CD4-positive, alpha-beta memory T cell (primary cell): ENCODE results near the gene FAM76A. TPM values are rescaled to one million over a fixed set of nuclear protein-coding genes. Genes with fewer than 3 reads are reported as not detected.

Source experiments
- CTCF ChIA-PET: fragments of 350-600 bp; sonication (Branson Sonifier 250); formaldehyde crosslinking; loops from one replicate; lab custom pipeline; 2021; ENCODE audit warnings: inconsistent platforms; ENCODE audit not compliant: partially characterized antibody; lab: Charles Lee
- POLR2A ChIA-PET: fragments of 350-600 bp; sonication (Branson Sonifier 250); formaldehyde crosslinking; loops from one replicate; lab custom pipeline; 2021; ENCODE audit not compliant: partially characterized antibody; lab: Charles Lee
- DNase-seq, 5 donors: peaks; one replicate each; pipeline versions ENCODE4 v3.0.0 to v3.0.0-alpha.2; 2020 to 2022; ENCODE audit warnings: mixed read lengths in 1 of 5
- H3K27ac ChIP-seq: one replicate; pipeline ENCODE4 v1.7.0; 2013; ENCODE audit warnings: low read depth, low read length
- H3K27me3 ChIP-seq: 2 replicates; pipeline ENCODE4 v1.7.0; 2013; ENCODE audit warnings: mild to moderate bottlenecking, low read length, moderate library complexity; ENCODE audit not compliant: insufficient read depth
- H3K36me3 ChIP-seq: 2 replicates; pipeline ENCODE4 v1.7.0; 2013; ENCODE audit warnings: mild to moderate bottlenecking, low read length, moderate library complexity; ENCODE audit not compliant: insufficient read depth
- H3K4me1 ChIP-seq: 2 replicates; pipeline ENCODE4 v1.7.0; 2013; ENCODE audit warnings: mild to moderate bottlenecking, low read length, moderate library complexity; ENCODE audit not compliant: insufficient read depth
- H3K4me3 ChIP-seq, 2 donors: one replicate each; pipeline ENCODE4 v1.7.0; 2013; ENCODE audit warnings: low read length in 2 of 2, mild to moderate bottlenecking in 1 of 2
- H3K9me3 ChIP-seq, 2 donors: one replicate each; pipeline ENCODE4 v1.7.0; 2013; ENCODE audit warnings: low read length in 2 of 2, control low read depth in 1 of 2; ENCODE audit not compliant: control insufficient read depth in 1 of 2
- H3K27ac Mint-ChIP-seq, 7 donors: one replicate each; pipeline ENCODE4 v1.8.0; 2020 to 2021; ENCODE audit warnings: mixed read lengths in 7 of 7, mild to moderate bottlenecking in 6 of 7, inconsistent platforms in 3 of 7, moderate library complexity in 3 of 7
- H3K27me3 Mint-ChIP-seq, 2 donors: one replicate each; pipeline ENCODE4 v1.8.0; 2020 to 2021; ENCODE audit warnings: mixed read lengths in 2 of 2
- H3K36me3 Mint-ChIP-seq, 2 donors: one replicate each; pipeline ENCODE4 v1.8.0; 2020 to 2021; ENCODE audit warnings: mixed read lengths in 2 of 2, inconsistent platforms in 1 of 2, mild to moderate bottlenecking in 1 of 2
- H3K4me1 Mint-ChIP-seq, 4 donors: one replicate each; pipeline ENCODE4 v1.8.0; 2020 to 2021; ENCODE audit warnings: mixed read lengths in 4 of 4, mild to moderate bottlenecking in 1 of 4
- H3K4me3 Mint-ChIP-seq, 8 donors: one replicate each; pipeline ENCODE4 v1.8.0; 2020 to 2021; ENCODE audit warnings: mixed read lengths in 8 of 8, mild to moderate bottlenecking in 7 of 8, moderate library complexity in 6 of 8, inconsistent platforms in 3 of 8
- H3K9me3 Mint-ChIP-seq, 8 donors: one replicate each; pipeline ENCODE4 v1.8.0; 2020 to 2021; ENCODE audit warnings: mixed read lengths in 8 of 8, mild to moderate bottlenecking in 5 of 8, inconsistent platforms in 3 of 8, moderate library complexity in 1 of 8
- intact Hi-C: fragments of 100-400 bp; cut with micrococcal nuclease; formaldehyde crosslinking; loops from one replicate; pipeline ENCODE4 v1.15.1; 2023
- polyA plus RNA-seq, 2 donors: library from polyadenylated mRNA; unstranded; fragments of 300-500 nt; fragmentation: Illumina TruSeq; gene quantifications; one replicate each; pipeline ENCODE4 v1.2.3, GENCODE V29; 2021
- total RNA-seq, 2 experiments: library from RNA; stranded (reverse); gene quantifications; one replicate each; pipeline ENCODE4 v1.2.3, GENCODE V29; 2021

The FAM76A gene
- total and polyA plus RNA-seq, 4 experiments from 2014 or later, result 3.1 to 26.0 (median 16.6) TPM

DNA sequence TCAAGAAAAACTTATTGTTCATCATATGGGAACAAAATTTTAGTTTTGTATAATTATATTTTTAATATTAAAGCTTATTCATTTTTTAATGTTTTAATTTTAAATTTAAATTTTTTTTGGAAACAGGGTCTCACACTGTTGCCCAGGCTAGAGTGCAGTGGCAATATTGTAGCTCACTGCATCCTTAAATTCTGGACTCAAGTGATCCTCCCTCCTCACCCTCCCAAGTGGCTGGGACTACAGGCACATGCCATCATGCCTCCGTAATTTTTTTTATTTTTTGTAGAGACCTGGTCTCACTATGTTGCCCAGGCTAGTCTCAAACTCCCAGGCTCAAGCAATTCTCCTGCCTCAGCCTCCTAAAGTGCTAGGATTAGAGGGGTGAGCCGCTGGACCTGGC, 20.2 kb upstream of the FAM76A start:
- H3K4me1 ChIP-seq, result no peaks in the 10 kb centered on the region
- peaks cover 0 to 1% of the 10 kb centered on the region in 2 donors for H3K36me3 Mint-ChIP-seq
- DNase-seq, result no peak
- H3K9me3 Mint-ChIP-seq, result peaks cover 0 to 23% (median 16%) of the 10 kb centered on the region in 8 donors
- CTCF ChIA-PET, result no interaction called here
- no peaks in the 10 kb centered on the region for H3K27me3 ChIP-seq
- H3K4me1 Mint-ChIP-seq, result no peaks in the 10 kb centered on the region
- H3K36me3 ChIP-seq, result no peaks in the 10 kb centered on the region
- POLR2A ChIA-PET, result no interaction called here
- H3K4me3 ChIP-seq, result no peak overlapping the region
- no peak overlapping the region for H3K27ac ChIP-seq
- peaks cover 2 to 4% of the 10 kb centered on the region in 2 donors for H3K27me3 Mint-ChIP-seq
- no peaks in the 10 kb centered on the region for H3K9me3 ChIP-seq
- no peak overlapping the region for H3K4me3 Mint-ChIP-seq
- intact Hi-C loops, result no loop called here
- H3K27ac Mint-ChIP-seq, result no peak overlapping the region

DNA sequence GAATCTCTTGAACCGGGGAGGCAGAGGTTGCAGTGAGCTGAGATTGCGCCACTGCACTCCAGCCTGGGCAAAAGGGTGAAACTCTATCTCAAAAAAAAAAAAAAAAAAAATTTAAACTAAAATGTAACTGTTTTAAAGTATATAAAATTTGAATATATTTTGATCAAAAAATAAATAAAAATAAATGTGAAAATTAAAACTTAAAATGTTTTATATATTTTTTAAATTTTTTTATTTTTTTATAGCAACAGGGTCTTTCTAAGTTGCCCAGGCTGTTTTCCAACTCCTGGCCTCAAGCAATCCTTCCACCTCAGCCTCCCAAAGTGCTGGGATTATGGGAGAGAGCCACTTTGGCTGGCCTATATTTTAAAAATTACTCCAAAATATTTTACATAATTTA, 15.2 kb upstream of the FAM76A start:
- Mint-ChIP-seq H3K36me3 (no peaks in the 10 kb centered on the region), H3K9me3 (peaks cover 0 to 6% (median 0%) of the 10 kb centered on the region in 8 donors), H3K4me1 (no peaks in the 10 kb centered on the region), H3K27me3 (peaks cover 5% of the 10 kb centered on the region in 2 donors), H3K27ac (no peak overlapping the region), H3K4me3 (no peak overlapping the region)
- H3K27me3 ChIP-seq, result no peaks in the 10 kb centered on the region
- H3K27ac ChIP-seq, result no peak overlapping the region
- DNase-seq, result no peak
- no peaks in the 10 kb centered on the region for H3K4me1 ChIP-seq
- H3K9me3 ChIP-seq, result no peaks in the 10 kb centered on the region
- H3K4me3 ChIP-seq, result no peak overlapping the region
- ChIA-PET POLR2A (no interaction called here), CTCF (interaction anchor here (1.2 to 1.3 kb wide), 2 partner anchors 41 kb away, joined by 4 read pairs; no protein-coding TSS in a partner anchor)
- H3K36me3 ChIP-seq, result no peaks in the 10 kb centered on the region
- intact Hi-C loops, result no loop called here

DNA sequence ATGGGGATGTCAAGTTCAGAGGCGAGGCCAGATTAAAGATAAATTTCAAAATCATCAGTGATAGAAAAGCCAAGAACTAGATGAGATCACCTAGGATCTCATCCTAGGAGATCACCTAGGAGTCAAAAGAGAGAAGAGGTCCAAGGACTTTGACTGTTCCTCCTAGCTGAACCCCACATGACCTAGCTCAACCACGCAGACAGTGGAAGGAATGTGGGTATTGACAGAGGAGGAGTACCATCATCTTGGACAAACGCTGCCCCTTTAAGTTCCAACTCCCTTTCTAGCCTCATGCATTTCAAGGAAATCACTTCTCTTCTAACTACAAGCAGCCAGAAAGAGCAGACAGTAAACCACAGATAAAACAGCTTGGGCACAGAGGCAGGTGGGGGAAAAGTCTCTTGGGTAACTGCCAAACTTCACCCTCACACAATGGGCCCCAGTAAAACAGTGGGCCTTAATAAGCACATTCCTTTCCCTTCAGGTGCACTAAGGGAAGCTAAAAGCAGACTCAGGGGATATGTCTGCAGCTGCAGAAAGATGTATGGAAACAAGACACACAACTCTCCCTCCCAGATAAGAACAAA, 12.5 kb upstream of the FAM76A start:
- Histone ChIP-seq H3K27me3 (no peaks in the 10 kb centered on the region), H3K36me3 (no peaks in the 10 kb centered on the region), H3K27ac (no peak overlapping the region), H3K4me1 (no peaks in the 10 kb centered on the region), H3K4me3 (no peak overlapping the region), H3K9me3 (peaks cover 0 to 3% of the 10 kb centered on the region in 2 donors)
- intact Hi-C loops, result no loop called here
- Mint-ChIP-seq H3K27me3 (peaks cover 19% of the 10 kb centered on the region in 2 donors), H3K27ac (no peak overlapping the region), H3K36me3 (peaks cover 0 to 4% of the 10 kb centered on the region in 2 donors), H3K9me3 (peaks cover 0 to 17% (median 11%) of the 10 kb centered on the region in 8 donors), H3K4me1 (no peaks in the 10 kb centered on the region), H3K4me3 (no peak overlapping the region)
- ChIA-PET CTCF (no interaction called here), POLR2A (no interaction called here)
- no peak for DNase-seq

DNA sequence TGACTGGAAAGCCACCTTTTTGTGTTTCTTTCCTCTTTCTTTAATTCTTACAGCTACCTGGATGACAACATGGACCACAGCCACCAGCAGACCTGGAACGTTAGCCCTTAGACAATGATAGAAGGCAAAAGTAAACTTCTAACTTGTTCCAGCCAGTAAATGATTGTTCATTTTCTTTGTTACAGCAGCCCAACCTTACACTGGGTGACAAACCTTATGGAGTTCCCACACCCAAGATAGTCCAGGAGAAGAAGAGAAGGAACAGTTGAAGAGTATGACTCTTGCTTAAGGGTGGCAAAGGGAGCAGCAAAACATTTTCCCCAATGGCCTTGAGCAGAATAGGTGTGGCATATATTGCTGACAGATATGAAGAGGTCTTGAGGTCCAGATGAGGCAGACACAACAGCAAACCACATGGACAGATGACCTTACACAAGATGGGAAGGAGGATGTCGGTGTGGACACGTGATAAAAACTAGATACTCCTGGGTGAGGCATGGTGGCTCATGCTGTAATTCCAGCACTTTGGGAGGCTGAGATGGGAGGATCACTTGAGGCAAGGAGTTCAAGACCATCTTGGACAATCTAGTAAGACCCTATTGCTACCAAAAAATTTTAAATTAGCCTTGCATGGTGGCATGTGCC, 11.8 kb upstream of the FAM76A start:
- POLR2A ChIA-PET, result no interaction called here

DNA sequence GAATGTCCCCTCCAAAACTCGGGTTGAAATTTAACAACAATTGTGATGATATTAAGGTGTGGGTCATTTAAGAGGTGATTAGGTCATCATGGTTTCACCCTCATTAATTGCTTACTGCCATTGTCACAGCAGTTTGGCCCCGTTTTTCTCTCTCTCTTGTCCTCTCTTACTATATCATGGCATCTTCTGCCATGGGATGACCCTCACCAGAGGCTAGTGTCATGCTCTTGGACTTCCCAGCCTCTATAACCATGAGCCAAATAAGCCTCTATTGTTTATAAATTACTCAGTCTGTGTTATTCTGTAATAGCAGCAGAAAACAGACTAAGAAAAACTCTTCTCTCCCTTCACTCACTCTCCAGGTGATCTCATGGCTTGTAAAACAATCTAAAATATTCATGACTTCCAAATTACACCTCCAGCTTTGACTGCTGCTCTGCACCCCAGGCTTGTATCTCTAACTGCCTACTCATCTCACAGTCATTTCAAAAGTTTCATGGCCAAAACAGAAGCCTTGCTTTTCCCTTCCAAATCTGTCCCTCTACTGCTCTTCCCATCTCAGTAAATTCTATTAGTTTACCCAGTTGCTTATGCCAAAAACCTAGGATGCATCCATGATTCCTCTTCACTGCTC, 9.4 kb upstream of the FAM76A start:
- Histone ChIP-seq H3K36me3 (no peaks in the 10 kb centered on the region), H3K27me3 (no peaks in the 10 kb centered on the region), H3K4me1 (no peaks in the 10 kb centered on the region), H3K27ac (no peak overlapping the region), H3K4me3 (no peak overlapping the region), H3K9me3 (peaks cover 0 to 3% of the 10 kb centered on the region in 2 donors)
- no peak overlapping the region for H3K4me3 Mint-ChIP-seq
- ChIA-PET CTCF (interaction anchor here (1.1 kb wide), 1 partner anchor 44 kb away, joined by 3 read pairs; the partner anchor contains the start of gene IFI6), POLR2A (interaction anchor here (1.0 kb wide), 1 partner anchor 9 kb away, joined by 3 read pairs; the partner anchor contains the start of gene FAM76A)
- peaks cover 0 to 17% (median 10%) of the 10 kb centered on the region in 8 donors for H3K9me3 Mint-ChIP-seq
- no peak for DNase-seq
- H3K27ac Mint-ChIP-seq, result peak overlapping the region in 1 of 7 donors; percentile 16
- H3K27me3 Mint-ChIP-seq, result peaks cover 20 to 22% of the 10 kb centered on the region in 2 donors
- intact Hi-C loops, result no loop called here
- H3K36me3 Mint-ChIP-seq, result peaks cover 0 to 4% of the 10 kb centered on the region in 2 donors
- no peaks in the 10 kb centered on the region for H3K4me1 Mint-ChIP-seq

More for the DNA sequence above, 11.8 kb upstream of the FAM76A start:
- H3K9me3 Mint-ChIP-seq, result peaks cover 0 to 17% (median 11%) of the 10 kb centered on the region in 8 donors
- H3K36me3 Mint-ChIP-seq, result peaks cover 0 to 4% of the 10 kb centered on the region in 2 donors
- H3K27me3 Mint-ChIP-seq, result peaks cover 17 to 19% of the 10 kb centered on the region in 2 donors
- H3K9me3 ChIP-seq, result peaks cover 0 to 3% of the 10 kb centered on the region in 2 donors
- no peaks in the 10 kb centered on the region for H3K36me3 ChIP-seq
- no peak overlapping the region for H3K27ac Mint-ChIP-seq
- no peak overlapping the region for H3K4me3 ChIP-seq
- CTCF ChIA-PET, result no interaction called here
- no peak for DNase-seq
- intact Hi-C loops, result no loop called here
- no peaks in the 10 kb centered on the region for H3K4me1 ChIP-seq
- no peaks in the 10 kb centered on the region for H3K4me1 Mint-ChIP-seq
- H3K27ac ChIP-seq, result no peak overlapping the region
- no peaks in the 10 kb centered on the region for H3K27me3 ChIP-seq
- H3K4me3 Mint-ChIP-seq, result no peak overlapping the region

DNA sequence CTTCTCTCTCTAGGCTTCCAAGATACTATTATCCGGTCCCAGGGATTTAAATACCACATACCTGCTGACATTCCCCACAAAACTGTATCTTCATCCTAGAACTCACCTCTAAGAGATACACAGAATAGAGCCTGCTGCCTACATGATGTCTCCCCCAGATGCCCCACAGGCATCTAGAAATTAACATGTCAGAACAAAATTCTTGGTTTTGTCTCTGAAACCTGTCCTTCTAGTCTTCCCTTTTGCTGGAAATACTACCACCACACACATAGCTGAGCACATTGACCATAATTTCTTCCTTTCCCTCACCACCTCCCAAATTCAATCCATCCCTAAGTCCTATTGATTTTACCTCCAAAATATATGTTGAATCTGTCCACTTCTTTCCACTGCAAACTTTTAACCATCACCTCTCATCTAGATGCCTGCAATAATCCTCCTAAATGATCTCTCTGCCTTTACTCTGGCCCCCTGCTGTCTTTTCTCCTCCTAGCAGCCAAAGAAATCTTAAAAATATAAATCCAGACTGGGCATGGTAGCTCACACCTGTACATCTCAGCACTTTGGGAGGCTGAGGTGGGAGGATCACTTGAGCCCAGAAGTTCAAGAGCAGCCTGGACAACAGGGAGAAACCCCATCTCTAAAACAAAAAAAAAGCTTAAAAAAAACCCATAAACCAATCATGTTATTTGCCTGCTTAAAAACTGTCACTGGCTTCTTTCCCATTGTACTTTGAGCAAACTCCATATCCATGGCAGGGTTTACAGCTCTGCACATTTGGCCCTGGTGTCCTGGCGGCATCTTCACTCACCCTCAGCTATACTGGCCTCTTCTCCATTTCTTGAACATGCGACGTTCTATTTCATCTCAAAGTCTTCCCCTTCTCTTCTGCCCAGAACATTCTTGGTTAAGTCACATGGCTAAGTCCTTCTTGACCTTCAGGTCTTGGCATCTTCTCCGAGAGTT, 6.2 kb upstream of the FAM76A start:
- CTCF ChIA-PET, result interaction anchor here (0.8 to 1.2 kb wide), 2 partner anchors 47 to 50 kb away, joined by 3 to 5 read pairs; partner anchors contain the start of gene IFI6
- no peak overlapping the region for H3K4me3 ChIP-seq
- no peak overlapping the region for H3K4me3 Mint-ChIP-seq
- POLR2A ChIA-PET, result no interaction called here
- no peaks in the 10 kb centered on the region for H3K36me3 ChIP-seq
- peaks cover 0 to 2% (median 0%) of the 10 kb centered on the region in 4 donors for H3K4me1 Mint-ChIP-seq
- DNase-seq, result peak in 3 of 5 donors; percentile 7 to 19 (median 11)
- H3K27me3 ChIP-seq, result no peaks in the 10 kb centered on the region
- H3K27ac Mint-ChIP-seq, result peak overlapping the region in 2 of 7 donors; percentile 38 to 43
- no peak overlapping the region for H3K27ac ChIP-seq
- H3K4me1 ChIP-seq, result no peaks in the 10 kb centered on the region
- peaks cover 18 to 20% of the 10 kb centered on the region in 2 donors for H3K27me3 Mint-ChIP-seq
- intact Hi-C loops, result loop anchor here (1.0 kb wide), 1 partner anchor 50 kb away; no protein-coding TSS in a partner anchor
- H3K9me3 Mint-ChIP-seq, result peaks cover 0 to 13% (median 10%) of the 10 kb centered on the region in 8 donors
- peaks cover 0 to 3% of the 10 kb centered on the region in 2 donors for H3K9me3 ChIP-seq
- peaks cover 0 to 4% of the 10 kb centered on the region in 2 donors for H3K36me3 Mint-ChIP-seq
